PC-9 (cell line): ENCODE data around the gene SUN3.

ENCODE experiments used
- EZH2 ChIP-seq: fragments of 200-600 bp; sonication (generic); IDR thresholded peaks from 2 replicates; pipeline ENCODE4 v1.8.0; 2017; ENCODE audit warnings: antibody characterized with exemption, low read depth
- TF ChIP-seq, protein P1 (sequence below): fragments of 200-600 bp; sonication (generic); conservative IDR thresholded peaks from 2 replicates; pipeline ENCODE4 v1.6.1; 2017; ENCODE audit warnings: mixed run types, antibody characterized with exemption, mild to moderate bottlenecking, moderate library complexity

DNA sequence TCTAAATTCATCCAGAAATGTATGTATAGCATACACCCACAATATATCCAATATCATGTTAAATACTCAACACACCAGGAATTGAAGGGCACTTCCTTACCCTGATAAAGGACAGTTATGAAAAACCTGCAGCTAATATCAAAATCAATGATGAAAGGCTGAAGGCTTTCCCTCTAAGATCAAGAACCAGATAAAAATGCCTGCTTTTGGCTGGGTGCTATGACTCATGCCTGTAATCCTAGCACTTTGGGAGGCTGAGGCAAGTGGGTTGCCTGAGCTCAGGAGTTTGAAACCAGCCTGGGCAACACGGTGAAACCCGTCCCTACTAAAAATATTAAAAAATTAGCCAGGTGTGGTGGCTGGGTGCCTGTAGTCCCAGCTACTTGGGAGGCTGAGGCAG is 38.6 kb upstream of the SUN3 start:
- TF ChIP-seq, protein P1, sequence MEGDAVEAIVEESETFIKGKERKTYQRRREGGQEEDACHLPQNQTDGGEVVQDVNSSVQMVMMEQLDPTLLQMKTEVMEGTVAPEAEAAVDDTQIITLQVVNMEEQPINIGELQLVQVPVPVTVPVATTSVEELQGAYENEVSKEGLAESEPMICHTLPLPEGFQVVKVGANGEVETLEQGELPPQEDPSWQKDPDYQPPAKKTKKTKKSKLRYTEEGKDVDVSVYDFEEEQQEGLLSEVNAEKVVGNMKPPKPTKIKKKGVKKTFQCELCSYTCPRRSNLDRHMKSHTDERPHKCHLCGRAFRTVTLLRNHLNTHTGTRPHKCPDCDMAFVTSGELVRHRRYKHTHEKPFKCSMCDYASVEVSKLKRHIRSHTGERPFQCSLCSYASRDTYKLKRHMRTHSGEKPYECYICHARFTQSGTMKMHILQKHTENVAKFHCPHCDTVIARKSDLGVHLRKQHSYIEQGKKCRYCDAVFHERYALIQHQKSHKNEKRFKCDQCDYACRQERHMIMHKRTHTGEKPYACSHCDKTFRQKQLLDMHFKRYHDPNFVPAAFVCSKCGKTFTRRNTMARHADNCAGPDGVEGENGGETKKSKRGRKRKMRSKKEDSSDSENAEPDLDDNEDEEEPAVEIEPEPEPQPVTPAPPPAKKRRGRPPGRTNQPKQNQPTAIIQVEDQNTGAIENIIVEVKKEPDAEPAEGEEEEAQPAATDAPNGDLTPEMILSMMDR, result no peak
- TF ChIP-seq EZH2, result no peak
